HT1080 (cell line): ENCODE data around the gene GALNT2. TPM values are rescaled to one million over a fixed set of nuclear protein-coding genes. Genes with fewer than 3 reads are reported as not detected.

ENCODE experiments used
- DNase-seq: peaks from one replicate; pipeline ENCODE4 v3.0.0-alpha.2; 2015; ENCODE audit warnings: low read depth
- total RNA-seq: library from RNA; depleted of rRNA; stranded (reverse); fragments of >200 nt; shearing (Covaris generic); gene quantifications from 2 replicates; pipeline ENCODE4 v1.2.3, GENCODE V29; 2014

GALNT2 gene
- total RNA-seq, 1 experiment from 2014 or later: 67.0 TPM

DNA sequence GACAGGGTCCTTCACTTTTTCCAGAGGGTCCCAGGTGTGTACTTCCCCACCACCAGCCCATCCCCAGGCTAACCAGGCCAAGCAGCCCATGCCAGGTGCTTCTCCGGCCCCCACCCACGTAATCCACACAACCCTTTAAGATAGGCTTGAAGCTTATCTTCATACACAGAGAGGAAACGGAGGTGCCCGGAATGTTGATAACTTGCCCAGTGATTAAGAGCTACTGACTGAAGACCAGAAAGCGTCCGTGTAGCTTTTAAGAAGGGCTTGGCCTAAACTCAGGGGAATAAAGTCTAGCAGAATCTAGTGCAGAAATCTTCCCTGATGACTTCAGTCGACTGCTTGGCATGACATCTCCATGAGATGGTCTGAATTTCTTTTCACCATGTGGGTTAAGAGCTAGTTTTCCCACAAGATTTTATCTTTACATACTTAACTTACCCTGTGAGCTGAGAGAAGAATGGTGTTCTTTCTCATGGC, 138.7 kb downstream of the GALNT2 start:
- no peak for DNase-seq

DNA sequence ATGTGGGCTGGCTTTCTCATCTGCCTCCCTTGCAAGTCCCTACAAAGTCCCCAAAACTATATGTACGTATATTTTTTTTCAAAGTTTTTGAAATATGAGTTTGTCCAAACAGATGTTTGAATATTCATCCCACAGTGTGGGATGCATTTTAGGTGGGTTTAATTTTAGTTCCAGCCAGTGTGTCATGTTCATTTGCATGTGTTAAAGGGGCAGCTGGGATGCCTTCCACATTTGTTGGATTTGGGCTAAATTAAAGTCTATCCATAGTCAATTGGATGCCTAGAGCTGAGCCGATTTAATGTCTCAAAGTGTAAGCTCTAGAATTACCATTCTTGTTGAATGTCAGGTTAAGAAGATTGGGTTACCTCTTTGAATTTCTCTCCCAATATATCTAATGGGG, 139.2 kb downstream of the GALNT2 start:
- no peak for DNase-seq

DNA sequence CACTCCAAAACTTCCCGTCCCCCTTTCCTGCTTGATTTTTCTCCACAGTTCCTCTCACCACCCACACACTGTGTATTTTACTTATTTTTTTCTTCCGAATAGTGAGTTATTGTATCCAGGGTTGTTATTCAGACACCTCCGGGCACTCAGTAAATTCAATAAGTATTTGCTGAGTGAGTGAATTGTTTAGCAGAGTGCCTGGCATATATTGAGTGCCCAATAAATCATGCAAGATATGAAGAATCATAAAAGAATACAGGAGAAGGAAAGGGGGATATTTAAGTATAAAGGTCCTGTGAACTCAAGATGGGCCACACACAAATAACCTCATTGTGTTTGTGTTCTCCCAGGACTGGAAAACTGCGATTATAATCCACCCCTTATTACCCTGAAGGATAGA, 139.9 kb downstream of the GALNT2 start:
- DNase-seq: no peak

DNA sequence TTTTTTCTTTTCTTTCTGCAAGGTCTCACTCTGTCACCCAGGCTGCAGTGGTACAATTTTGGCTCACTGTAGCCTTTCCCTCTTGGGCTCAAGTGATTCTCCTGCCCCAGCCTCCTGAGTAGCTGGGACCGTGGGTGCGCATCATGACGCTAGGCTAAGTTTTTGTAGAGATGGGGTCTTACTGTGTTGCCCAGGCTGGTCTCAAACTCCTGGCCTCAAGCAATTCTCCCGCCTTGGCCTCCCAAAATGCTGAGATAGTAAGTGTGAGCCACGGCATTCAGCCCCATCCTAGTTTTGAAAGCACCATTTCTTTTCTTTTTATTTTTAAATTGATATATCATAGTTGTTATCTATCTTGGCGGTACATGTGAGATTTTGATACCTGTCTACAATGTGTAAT, 140.6 kb downstream of the GALNT2 start:
- no peak for DNase-seq

DNA sequence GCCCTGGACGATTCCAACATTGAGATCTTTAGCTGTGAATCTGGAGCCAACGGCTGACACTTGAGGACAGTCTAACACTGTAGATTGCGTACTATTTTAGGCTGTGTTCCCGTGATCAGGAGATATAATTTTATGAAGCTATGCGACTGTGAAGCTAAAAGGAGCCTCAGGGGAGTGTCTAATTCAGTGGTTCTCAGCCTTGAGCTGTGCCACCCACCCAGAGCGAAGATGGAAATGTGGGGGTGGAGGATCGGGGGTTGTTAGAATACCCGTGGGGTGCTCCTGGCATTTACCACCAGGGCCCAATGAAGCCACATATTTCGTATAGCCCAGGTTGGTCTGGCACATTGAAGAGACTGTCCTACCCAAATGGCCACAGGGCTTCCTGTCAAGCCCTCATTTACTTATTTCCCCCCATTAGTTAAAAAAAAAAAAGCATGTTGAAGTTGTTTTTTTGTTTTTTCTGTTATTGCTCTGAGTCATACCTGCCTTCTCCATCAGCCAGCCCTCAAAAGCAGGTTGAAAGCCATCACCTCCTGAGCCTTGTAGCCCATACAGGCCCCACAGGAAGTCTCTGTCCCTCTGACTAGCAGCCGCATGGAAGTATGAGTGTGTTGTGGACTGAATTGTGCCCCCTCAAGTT, 141.7 kb downstream of the GALNT2 start:
- peak; percentile 10 for DNase-seq

DNA sequence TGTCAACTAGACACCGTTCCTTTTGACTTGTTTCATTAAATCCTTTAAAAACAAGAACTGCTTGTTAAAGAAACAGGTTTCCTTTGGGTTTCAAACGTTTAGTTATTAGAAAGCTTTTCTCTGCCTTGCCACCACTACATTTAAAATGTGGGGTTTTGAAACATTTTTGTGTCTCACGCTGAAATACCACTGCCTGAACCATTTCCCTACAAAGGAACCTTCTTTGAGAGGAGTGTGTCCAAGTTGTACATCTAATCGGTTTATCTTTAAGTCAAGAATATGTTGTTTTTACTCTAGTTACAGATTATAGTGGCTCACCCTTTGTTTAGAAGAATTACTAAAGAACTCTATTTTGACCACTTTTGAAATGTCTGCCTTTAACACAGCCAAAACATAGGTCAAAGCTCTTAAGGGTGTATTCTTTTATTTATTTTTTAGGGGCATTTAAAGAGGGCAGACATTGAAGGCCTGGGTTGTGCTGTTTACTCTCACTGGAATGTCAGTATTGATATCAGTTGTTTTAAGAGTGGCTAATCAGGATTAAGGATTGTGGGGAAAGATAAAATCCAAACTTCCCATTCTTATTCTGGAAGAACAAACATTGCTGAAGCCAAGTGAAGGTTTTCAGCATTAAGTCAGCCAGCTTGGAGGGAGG, 143.4 kb downstream of the GALNT2 start:
- no peak for DNase-seq

DNA sequence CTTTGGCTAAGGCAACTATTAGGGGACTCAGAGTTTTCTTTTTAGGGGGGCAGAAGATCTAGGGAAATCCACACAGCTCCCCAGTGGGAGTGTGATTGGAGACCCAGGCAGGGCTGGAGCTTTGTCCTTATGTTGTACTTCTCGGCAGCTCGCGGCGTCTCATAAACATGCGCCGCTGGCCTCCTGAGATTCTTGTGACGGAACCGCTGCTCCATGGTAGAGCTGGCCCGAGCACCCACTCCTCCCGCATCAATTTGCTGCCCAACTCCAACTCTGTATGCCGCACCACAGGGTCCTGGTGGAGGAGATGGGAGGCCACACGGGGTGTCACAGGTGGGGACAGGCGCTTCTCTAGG, 143.9 kb downstream of the GALNT2 start:
- no peak for DNase-seq

DNA sequence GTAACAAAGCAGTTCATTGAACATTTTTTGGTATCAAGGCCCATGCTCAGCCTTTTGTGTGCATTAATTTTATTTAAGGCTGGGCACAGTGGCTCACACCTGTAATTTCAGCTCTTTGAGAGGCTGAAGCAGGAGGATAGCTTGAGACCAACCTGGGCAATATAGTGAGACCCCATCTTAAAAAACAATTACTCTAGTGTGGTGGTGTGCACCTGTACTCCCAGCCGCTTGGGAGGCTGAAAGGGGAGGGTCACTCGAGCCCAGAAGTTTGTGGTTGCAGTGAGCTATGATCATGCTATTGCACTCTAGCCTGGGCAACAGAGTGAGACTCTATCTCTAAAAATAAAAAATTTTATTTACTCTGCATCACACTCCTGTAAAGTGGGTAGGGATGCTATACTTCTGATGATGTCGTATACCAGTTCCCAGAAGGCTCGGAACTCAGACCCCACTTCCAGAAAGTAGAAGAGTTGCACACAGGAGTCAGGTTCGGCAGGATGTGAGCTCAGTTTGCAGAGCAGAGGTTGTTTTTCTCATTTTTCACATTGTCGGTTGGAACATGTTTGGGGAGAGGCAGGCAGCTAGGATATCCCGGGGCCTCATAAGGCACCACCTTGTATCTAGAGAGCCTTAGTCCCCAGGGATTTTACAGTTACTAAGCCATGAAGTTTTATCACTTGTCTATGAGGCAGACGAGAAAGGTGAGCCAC, 144.6 kb downstream of the GALNT2 start:
- DNase-seq: no peak

DNA sequence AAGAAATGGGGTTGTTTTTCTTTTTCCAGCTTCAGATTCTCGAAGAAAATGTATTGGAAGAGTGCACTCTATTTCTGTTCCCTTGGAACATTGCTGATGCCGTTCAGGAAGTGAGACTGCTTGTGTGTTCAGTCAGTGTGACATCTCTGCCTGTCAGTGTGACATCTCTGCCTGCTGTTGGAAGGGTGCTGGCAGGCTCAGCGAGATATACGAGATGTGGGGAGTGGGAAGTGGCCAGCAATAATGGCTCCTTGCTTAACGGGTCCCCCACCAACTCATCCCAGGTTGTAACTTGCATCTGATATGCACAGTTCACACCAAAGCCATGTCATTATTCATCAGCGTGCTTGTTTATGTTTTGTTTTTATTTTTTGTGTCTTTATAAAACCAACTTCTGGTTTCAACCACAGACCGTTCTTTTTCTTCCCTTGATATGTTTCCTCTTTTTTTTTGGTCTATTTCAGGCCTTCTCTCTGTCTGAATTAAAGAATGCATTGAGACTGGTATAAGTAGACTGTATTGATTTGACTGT, 145.4 kb downstream of the GALNT2 start:
- DNase-seq: no peak

DNA sequence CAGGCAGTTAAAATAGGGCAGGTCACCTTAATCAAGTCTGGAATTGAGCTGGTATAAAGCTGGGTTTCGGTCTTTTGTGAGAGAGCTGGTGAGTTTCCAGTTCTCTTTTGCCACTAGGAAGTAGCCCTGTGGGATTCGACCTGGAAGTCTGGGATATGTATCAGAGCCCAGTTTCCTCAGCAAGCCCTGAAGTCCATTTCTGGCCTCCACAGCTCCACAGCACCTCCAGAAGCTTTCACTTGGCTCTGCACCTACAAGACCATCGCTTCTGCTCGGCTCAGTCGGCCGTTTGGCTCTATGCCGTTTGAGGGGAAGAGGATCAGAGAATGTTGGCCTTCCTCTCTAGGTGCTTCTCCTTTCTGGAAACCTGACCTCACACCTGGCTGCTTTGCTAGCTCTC, 148.0 kb downstream of the GALNT2 start:
- DNase-seq: no peak

DNA sequence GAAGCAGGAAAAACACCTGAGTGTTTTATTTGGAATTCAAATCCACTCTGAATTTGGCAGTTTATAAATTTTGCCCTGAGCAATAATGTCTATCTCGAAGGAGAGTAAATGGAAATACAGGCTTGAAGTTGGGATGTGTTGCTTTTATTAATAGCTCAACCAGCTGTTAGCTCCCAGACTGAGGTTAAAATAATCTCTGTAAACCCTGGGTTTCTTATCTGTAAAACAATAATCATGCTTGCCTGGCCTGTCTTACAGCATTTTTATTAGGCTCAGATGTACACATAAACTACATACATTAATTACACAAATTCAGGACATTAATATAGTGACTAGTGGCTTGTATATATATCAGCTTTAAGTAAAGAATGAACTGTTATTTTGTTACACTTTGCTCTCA, 148.5 kb downstream of the GALNT2 start:
- no peak for DNase-seq

DNA sequence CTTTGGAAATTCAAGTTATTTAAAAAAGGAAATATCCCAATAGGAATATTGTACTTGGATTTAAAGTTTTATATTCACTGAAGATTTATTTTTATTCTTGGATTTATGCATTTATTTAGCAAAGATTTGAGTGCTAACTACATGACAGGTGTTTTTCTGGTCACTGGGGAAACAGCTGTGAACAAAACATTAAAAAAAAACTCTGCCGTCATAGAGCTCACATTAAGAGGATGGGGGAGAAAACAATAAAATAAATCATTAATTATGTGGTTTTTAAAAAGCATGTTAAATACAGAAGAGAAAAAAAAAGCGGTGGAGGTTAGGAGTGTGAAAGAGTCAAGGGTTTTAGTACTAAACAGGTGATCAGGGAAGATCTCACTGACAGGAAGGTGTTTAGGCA, 149.9 kb downstream of the GALNT2 start:
- no peak for DNase-seq

DNA sequence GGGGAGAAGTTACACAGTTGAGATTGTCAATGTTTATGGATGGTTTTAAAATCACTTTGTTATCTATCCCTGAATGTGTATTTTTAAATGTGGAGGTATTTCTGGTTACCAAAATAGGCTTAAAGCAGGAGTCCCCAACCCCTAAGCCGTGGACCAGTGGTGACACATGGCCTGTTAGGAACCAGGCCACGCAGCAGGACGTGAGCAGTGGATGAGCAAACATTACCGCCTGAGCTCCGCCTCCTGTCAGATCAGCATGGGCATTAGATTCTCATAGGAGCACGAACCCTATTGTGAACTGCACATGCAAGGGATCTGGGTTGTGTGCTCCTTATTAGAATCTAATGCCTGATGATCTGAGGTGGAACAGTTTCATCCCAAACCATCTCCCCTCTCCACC, 151.6 kb downstream of the GALNT2 start:
- DNase-seq: no peak

DNA sequence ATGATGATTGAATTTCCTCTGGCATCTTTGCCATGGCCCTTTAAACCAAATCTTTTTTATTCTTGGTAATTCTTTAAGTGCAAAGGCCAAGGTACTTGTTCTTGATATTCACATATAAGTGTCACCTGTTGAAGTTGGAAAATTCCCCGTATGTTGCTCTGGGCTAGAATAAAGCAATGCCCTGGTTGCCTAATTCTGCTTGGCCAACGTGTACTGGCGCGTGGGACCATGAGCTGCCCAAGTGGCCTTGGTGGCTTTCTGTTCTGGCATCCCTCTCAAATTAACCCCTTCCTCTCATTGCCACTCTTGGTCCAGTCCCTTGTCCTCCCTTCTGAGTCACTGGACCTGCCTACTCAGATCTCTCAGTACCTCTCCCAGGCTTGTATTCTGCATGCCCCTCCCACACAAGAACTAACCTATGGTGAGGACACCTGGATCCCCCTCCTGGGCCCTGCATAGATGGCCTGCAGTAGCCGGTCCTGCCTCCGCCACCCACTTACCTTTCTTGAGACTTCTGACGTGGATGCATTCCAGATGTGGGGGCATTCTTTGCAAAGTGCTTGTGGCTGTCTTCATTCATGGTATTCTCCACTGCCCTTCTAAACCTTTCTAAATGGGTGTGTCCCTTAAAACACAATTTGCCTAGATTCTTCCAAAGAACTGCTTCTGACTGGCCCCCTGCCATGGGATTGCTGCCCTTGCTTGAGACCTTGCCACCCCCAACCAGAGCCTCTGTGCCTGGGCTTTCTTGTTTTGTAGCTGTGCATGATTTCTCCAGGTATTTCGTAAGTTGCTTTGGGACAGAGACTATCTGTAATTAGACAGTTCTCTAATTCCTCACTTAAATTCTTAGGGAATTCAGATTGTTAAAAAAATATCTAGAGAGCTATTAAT, 152.4 kb downstream of the GALNT2 start:
- DNase-seq: no peak

DNA sequence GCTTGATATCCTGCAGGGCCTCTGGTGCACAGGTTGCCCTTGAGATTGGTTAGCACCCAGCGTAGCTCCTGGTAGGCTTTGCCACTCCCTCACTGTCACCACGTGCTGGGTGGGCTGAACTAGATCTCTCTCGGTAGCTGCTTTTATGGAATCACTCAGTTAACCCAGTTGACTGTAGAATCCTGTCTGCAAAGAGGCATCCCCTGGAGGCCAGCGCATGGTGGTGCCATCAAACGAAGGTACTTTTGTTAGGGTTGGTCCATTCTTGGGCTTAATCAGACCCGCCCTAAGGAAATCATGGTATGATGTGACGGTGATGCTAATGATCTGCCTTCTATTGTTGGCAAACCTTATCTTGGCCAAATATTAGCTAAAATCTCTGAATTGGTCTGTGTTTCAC, 153.4 kb downstream of the GALNT2 start:
- no peak for DNase-seq

DNA sequence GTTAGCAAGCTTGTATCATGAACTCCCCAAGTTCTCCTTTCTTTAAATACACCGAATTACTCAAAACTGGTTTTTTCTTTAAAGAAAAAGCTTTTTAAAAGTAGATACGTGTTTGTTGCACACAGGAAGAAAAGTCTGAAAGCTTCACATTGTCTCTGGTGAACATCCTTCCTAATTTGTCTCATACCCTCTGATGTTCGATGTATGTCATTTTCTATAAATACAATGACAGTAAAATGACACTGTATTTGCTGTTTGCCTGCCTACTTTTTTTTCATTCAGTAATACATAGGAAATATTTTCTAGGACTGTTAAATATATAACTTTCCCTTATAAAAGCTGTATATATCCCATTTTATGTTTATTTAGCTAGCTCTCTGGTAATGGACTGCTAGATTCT, 153.9 kb downstream of the GALNT2 start:
- no peak for DNase-seq

DNA sequence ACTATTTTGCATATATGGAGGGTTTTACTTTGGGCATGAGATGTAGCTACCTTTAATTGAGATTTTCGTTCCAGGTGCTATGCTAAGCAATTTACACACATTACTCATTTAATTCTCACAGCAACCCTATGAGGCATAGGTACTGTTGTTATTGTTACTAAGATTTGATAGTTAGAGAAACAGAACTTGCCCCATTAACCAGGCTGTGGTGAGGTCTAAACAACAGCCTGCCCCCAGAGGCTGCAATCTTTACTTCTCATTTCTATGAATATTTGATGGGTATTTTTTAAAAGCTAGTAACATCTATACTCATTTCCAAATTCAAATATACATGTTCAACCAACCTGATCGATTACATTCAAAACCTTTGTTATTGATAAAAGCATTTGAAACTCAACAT, 155.6 kb downstream of the GALNT2 start:
- no peak for DNase-seq

DNA sequence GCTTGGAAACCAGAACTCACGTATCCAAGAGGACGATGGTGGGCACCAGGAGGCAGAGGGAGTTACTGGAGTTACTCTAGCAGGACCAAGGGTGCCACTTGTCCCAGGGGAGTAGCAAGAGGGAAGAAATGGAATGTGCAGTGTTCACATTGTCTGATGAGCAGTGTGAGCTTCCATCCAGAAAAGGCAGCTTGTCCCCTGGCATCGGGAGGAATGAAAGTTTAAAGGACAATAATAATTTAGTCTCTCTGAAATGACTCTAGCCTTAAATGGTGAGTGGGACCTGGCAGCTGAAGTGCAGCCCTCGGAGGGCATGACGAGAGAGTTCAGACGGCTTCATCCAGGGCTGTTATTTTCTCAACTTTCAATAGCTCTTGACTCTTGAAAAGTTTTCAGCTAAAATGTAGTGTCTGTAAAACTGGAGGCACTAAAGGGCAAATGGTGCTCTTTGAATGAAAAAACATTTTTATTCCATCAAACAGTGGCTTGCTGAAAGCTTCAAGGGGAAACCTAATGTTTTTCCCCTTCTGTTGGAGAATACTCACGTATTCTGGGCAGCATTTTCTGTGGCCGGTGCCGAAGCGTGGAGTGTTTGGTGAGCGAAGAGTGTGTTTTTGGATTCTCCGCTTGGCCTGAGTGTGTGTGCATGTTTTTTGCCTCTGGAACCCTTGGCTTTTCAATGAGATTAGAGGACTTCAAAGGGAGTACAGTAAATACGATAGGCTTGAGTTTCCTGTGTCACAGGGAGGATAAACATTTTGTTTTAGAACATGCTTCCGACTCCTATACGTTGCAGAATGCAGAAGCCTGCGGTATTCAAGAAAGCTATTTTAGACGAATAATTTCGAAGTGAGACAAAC, 157.3 kb downstream of the GALNT2 start:
- DNase-seq: no peak

DNA sequence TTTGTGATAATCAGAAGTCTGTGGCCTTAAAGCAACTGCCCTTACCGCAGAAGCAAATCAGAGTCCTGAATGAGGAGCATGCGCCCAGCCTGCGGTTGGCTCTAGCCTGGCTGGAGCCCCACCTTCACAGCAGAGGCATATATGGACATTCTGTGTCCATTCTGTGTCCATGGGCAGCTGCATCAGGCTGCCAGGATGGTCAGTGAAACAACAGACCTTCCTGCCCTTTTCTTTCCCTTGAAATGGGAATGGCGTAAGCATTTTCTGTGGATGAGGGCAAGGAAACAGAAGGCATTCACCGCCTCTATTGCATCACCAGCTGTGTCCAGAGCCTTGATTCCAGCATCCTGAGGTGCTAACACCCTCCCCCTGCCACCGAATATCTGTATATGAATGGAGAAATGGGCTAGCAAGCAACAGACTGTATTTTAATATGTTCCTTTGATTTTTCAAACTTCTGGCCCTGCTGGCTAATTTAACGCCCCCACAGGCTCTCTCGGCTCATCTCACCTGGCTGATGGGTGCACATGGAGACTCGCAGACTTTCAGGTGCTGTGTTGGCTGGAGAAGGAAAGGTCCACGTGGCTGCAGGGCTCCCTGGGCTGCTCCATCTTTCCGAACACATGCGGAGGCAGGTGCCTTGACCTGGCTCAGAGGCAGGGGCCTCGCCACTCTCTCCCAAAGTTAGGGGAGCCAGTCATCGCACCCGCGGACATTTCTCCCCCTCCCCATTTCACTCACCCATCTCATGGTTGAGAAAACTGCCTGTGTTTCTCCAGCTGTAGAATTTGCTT, 159.2 kb downstream of the GALNT2 start:
- no peak for DNase-seq

DNA sequence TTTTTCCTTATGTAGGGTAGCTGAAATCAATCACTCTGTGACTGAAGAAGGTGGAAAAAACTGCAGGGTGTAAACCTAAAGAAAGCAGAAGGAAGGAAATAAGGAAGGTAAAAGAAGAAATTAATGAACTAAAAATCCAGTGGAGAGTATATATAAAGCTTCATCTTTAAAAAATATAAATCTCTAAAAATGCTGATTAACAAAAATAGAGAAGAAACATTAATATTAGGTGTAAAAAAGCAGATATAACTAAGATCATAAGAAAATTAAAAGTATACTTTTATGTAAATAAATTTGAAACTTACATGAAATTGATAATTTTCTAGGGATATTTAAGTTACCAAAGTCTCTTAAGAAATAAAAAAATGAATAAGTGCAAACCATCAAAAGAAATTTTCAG, 159.8 kb downstream of the GALNT2 start:
- no peak for DNase-seq
